Measurements from ENCODE around the gene ASAP2.
"Not testable (repeated sequence)": the region's sequence is repeated elsewhere in the genome, so short reads cannot be mapped to it uniquely, and the experiment has no call there.

The ASAP2 gene

GRCh38 chr2:9212661-9213411 is 6.2 kb downstream of the ASAP2 start:
- no peak for DNase-seq (ENCODE audit: low spot score)

GRCh38 chr2:9213477-9214051 is 7.0 kb downstream of the ASAP2 start:
- no peak for DNase-seq (ENCODE audit: low spot score)

DNA sequence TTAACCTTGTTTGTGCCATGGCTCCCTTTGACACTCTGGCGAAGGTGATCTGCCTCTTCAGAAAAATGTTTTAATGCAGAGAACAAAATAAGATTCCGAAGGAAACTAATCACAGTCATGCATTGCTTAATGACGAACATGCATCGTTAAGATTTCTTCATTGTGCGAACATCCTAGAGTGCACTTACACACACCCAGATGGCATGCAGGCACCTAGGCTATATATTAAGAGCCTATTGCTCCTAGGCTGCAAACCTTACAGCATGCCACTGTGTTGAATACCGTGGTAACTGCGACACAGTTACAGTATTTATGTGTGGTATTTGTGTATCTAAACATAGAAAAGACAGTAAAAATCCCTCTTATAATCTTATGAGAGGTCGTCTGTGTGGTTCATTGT is 8.3 kb downstream of the ASAP2 start:
- no peak for DNase-seq (ENCODE audit: low spot score)

DNA sequence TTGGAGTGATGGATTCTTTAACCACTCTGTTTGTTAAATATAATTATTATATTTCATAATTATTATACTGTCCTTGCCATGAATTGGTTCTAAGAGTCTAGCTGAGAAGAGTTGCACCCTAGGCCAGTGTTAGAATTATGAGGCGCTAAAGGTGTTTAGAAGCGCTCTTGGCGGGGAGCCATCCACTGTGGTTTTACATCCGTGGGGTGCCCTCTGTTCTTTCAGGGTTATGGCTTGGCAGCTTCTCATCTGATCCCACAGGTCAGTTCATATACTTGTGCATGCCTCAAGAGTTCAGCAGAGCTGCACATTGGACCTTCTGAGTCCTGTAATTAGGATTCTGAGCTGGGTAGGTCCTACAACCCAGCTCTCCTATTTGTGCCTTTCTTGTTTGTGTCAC is 9.1 kb downstream of the ASAP2 start:
- DNase-seq (ENCODE audit: low spot score) = no peak

- DNase-seq (ENCODE audit: low spot score) = not testable (repeated sequence)
Measured at GRCh38 chr2:9216143-9216542, 9.5 kb downstream of the ASAP2 start.

DNA sequence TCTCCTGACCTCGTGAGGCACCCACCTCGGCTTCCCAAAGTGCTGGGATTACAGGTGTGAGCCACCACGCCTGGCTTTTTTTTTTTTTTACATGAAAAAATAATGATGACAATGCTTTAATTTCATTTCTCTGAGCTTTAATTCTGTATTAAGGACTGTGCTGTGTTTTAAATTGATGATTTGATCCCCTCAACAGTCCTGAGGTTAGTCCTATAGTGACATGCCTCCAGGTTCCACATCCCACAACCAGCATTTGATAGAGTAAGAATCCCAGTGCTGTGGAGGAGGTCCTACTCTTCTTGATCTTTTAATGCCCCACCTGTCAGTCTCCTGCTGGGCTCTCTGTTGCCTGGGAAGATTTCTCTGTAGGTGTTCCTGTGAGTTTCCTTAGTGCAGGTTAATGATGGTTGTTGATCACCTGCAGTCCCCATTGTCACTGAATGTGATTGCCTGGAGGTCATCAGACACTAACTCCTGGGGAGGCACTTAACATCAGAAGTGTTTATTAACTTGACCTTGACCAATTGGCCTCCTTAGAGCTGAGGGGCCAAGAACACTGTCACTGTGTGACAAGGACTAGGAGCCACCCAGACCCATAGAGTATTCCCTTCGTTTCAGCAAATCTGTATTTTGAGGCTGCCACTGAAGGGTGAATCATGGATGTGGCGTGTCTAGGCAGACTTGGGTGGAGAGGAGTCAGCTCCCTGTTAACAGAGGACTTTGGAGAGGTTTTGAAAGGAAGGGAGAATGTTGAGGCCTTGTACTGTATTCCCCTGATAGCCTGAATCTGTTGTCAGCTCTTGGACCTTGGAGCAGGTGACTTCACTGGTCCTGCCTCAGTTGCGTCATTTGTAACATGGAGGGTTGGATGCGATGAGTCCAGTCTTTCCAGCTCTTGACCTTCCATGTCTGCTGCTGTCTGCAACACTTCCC is 11.5 kb downstream of the ASAP2 start:
- no peak for DNase-seq (ENCODE audit: low spot score)

- no peak for DNase-seq (ENCODE audit: low spot score)
Measured at GRCh38 chr2:9219027-9219445, 12.4 kb downstream of the ASAP2 start.

DNA sequence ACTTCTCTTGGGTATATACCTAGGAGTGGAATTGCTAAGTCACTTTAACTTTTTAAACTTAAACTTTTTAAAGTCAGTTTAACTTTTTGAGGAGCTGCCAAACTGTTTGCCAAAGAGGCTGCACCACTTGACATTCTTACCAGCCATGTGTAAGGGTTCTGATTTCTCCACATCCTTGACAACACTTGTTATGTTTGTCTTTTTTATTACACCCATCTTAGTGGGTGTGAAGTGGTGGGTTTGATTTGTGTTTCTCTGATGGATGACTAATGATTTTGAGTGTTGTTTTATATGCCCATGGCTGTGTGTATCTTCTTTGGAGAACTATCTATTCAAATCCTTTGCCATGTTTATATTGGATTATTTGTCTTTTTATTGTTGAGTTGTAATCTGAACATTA is 13.6 kb downstream of the ASAP2 start:
- DNase-seq (ENCODE audit: low spot score) = no peak

DNA sequence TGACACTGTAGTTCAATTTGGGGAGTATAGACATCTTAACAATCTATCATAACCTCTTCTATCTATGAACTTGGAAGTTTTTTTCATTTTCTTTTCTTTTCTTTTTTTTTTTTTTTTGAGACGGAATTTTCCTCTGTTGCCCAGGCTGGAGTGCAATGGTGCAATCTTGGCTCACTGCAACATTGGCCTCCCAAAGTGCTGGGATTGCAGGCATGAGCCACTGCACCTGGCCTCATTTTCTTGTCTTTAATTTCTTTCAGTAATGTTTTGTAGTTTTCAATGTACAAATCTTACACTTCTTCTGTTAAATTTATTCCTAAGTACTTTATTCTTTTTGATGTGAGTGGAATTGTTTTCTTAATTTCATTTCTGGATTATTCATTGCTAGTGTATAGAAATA is 14.6 kb downstream of the ASAP2 start:
- DNase-seq (ENCODE audit: low spot score) = no peak

GRCh38 chr2:9222239-9222892 is 15.8 kb downstream of the ASAP2 start:
- DNase-seq (ENCODE audit: low spot score) = no peak

GRCh38 chr2:9222893-9223287 is 16.3 kb downstream of the ASAP2 start:
- DNase-seq (ENCODE audit: low spot score) = no peak

GRCh38 chr2:9225806-9226205 is 19.2 kb downstream of the ASAP2 start:
- no peak for DNase-seq (ENCODE audit: low spot score)

DNA sequence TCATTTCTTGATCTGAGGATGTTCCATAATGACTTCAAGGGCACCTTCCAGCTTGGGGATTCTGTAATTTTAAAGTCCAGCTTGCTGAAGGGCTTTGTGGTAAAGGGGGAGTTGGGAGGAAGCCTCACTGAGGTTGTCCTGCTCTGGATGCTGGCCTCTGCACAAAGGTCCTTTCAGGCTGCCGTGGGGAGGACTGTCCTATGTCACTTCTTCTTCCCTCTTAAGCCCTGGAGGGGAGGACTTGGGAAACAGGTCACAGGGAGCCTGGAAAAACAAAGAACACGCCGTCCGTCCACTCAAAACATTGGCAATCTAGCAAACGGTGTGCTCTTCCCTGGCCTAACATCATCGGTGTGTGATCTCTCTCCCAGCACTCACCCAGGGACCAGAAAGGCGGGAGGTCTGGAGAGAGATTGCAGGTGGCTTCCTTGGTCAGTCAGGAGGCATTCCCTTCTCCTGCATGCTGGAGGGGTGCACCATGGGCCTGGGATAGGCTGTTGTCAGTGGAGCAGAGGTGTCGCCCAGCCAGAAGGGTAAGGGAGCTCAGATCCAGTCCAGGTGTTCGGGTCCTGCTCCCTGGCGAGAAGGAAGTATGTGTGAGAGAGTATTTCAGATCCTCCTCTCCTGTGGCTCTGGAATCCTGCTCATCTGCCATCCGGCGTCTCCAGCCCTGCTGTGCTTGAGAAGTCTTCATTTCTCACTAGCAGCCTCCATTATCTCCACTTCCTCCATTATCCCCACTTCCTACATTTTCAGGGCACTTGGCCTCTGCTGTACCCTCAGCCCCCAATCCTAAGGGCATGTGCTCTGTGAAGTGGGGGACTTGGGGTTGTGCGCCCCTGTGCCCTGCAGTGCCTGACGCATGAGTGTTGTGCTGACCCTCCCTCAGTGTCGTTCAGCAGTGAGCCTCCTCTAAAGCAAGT is 20.1 kb downstream of the ASAP2 start:
- no peak for DNase-seq (ENCODE audit: low spot score)

DNA sequence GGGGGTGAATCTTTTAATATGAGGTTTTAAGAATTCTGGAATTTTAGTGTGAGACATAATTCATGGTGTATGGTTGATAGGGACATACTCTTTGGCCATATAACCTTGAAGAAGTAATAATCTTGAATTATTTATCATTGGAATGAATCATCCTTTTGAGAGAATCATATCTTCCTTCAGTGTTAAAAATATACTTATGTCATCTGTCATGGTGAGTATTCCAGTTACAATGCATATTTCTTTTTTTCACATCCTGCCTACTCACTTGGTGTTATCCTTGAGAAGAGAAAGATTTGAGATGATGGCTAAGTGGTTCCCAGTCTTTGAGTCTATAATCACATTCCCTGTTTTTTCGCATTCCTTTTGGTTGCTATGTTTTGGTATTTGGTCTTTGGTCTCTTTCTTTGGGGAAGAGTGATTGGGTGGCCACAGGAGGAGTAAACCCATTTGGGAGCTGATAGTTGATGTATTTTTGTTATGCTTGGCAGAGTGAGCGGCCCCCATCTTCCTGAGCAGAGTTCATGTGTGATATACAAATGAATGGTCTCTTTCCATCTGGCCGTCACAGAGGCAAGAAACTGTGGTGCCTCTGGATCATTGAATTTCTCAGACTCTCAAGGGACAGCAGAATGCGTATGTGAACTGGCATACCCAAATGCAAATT is 21.6 kb downstream of the ASAP2 start:
- DNase-seq (ENCODE audit: low spot score) = no peak

DNA sequence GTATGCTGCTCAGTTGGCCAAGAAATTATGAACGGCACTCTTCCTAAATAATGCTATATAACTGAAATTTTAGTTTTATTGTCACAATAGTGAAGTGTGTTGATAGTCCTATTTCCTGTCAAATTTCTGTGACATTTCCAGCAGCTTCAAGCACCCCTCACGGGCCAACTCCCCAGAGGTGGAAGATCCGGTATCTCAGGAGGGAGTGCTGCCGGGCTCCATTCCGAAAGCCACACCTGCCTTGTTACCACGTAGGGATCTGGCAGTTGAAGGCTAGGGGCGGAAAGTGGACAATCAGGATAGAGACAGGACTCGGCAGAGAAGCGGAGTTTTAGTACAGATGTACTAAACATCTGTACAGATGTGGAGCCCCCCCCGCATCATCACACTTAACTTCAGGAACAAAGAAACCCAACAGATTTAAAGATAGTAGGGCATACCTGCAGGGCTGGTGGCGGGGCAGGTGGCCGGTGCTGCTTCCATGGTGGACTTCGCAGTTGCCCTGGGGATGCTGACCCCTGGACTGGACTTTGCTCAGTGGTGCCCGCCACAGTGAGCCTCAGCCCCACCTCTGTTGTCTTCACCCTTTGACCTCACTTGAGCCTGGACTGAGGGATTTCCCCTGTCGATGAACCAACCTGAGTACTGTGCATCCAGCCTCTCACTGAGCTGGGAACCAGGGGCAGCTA is 22.3 kb downstream of the ASAP2 start:
- no peak for DNase-seq (ENCODE audit: low spot score)

DNA sequence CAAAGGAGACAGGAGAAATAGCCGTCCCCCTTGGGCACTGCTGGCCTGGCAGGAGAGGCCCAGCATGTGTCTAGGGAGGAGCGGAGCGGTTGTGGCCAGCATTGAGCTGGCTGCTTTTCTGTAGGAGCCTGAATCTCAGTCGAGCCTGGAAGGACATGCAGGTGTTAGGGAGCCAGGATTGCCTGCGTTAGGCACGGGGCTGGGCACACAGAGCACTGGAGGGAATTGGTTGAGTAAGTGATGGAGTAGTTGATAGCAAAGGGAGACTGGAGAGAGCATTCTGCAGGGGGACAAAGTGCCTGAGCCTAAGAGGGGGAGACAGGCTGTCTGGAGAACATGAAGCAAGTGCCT is 22.8 kb downstream of the ASAP2 start:
- DNase-seq (ENCODE audit: low spot score) = no peak

- no peak for DNase-seq (ENCODE audit: low spot score)
Measured at GRCh38 chr2:9230051-9230802, 23.6 kb downstream of the ASAP2 start.

DNA sequence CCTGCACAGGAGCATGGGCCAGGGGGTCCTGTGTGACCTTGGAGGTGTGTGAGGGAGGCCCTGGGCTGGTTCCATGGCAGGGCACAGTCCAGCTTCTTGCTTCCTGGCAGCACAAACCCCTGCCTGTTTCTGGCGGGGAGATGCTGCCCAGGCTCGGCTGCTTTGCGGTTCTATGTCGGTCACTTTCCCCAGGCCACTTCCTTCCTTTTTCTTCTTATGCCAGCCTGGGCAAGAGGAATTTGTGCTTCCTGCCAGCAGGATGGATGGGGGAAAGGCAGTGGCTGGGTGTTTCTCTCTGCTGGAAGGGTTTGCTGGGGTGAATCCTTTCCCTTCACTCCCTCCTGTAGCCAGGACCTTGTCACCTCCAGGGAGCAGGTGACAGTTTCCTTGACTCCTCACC is 24.3 kb downstream of the ASAP2 start:
- DNase-seq (ENCODE audit: low spot score) = no peak
